ENCODE results near the gene KCNJ6.

GRCh38 chr21:37618081-37618480, 298.2 kb downstream of the KCNJ6 start:
- TF ChIP-seq CTCF (IDR thresholded peaks at IDR 0.05 in 4 of 5, conservative IDR thresholded peaks at IDR 0.05 in 1 of 5): no peak
- no peak for TF ChIP-seq POLR2A (IDR thresholded peaks at IDR 0.05)
